A172 (cell line): ENCODE results near the gene VPS35. TPM values are rescaled to one million over a fixed set of nuclear protein-coding genes. Genes with fewer than 3 reads are reported as not detected.

Source experiments
- DNase-seq: peaks from one replicate; pipeline ENCODE4 v3.0.0-alpha.2; 2015; ENCODE audit warnings: low spot score
- total RNA-seq: library from RNA; depleted of rRNA; stranded (reverse); fragments of >200 nt; shearing (Covaris generic); gene quantifications from 2 replicates; pipeline ENCODE4 v1.2.3, GENCODE V29; 2014; rRNA removed

The VPS35 gene
- total RNA-seq, 1 experiment from 2014 or later: 289 TPM

DNA sequence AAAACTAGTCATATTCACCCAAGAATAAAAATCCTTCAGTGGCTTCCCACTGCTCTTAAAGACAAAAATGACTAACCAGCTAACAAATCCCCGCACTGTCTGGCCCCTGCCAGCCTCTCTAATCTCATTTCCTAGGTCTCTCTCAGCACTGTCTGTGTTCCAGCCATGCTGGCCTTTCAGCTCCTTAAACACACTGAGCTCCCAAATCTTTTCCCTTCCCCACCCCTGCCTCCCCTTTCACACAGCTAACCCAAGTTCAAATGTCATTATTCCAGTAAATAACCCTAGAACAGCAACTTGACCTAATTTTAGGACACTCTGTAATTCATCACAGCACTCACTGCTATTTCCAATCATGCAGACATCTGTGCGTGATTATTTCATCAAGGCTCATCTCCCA lies 75.6 kb downstream of the VPS35 start:
- no peak for DNase-seq

- no peak for DNase-seq
Observed at GRCh38 chr16:46612121-46612520, 76.9 kb downstream of the VPS35 start.

GRCh38 chr16:46607529-46607928 lies 81.4 kb downstream of the VPS35 start:
- DNase-seq: peak; percentile 47

DNA sequence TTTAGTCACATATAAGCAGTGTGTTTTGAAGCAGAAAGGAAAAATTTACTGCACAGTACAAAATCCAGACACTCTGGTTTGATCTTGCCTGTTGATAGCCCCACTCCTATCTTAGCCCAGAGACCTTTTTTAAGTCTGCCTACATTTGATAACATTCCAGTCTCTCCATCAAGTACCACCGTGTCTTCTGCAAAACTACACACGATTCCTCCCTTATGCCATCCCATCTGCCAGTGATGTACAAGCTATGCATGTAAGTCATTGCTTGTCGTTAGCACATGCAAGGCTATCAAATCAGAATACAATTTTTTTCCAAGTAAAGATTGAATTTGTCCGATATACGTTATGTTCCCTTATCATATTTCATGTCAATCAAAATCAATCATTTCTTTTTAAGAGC lies 82.7 kb downstream of the VPS35 start:
- DNase-seq: no peak

Other genes with a start within 250 kb of the VPS35 start
- 66.0 and 68.8 TPM in 2 replicates for gene SHCBP1, start 67.8 kb downstream of the VPS35 start, total RNA-seq
- gene ORC6, start 481 bp upstream of the VPS35 start, total RNA-seq: 65.1 and 72.3 TPM in 2 replicates
- gene MYLK3, start 59.2 kb upstream of the VPS35 start, total RNA-seq: 0.69 and 1.00 TPM in 2 replicates
- 18.6 and 24.6 TPM in 2 replicates for gene C16orf87, start 142.0 kb upstream of the VPS35 start, total RNA-seq
- 17.3 and 17.6 TPM in 2 replicates for gene GPT2, start 195.2 kb upstream of the VPS35 start, total RNA-seq